ENCODE data around the gene MAGI3. TPM values are rescaled to one million over a fixed set of nuclear protein-coding genes. Genes with fewer than 3 reads are reported as not detected.
"Not testable (repeated sequence)": the region's sequence is repeated elsewhere in the genome, so short reads cannot be mapped to it uniquely, and the experiment has no call there.

Gene MAGI3
- total RNA-seq, 2 experiments from 2014 or later, result 3.5 to 3.7 TPM

DNA sequence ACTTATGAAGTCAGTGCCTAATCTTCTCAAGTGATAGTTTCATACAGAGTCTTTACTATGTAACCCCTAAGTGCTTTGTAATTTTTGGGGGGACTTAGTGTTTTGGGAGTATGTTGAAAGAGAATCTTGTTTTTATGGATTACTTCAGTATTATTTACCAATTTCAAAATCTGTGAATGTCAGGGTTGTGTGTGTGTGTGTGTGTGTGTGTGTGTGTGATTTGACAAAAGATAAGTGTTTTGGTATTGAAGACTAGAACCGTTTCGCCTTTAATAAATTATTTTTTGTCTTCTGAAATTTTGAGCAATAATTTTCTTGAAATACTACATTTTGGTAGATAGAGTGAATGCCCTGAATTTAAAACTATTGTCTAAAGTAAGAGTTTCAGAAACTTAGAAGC, 5.8 kb downstream of the MAGI3 start:
- ChIA-PET CTCF (no interaction called here), POLR2A (no interaction called here)

DNA sequence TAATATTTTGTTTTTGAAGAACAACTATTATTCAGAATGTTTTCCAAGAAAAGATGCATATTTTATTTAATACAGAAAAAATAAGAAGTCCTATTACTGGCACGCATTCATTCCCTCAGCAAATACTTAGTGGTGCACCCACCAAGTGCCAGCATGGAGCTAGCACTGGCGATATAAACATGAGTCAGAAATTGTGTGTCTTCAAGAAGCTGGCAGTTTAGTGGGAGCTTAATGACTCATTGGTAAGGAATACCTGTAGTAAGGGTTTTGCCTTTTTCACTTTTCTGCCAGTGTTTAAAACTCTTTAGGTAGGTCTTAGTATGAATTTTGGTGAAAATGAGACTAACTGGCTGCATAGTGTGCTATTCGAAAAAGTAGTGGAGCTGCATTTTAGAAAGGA, 6.3 kb downstream of the MAGI3 start:
- POLR2A ChIA-PET, result no interaction called here
- CTCF ChIA-PET, result no interaction called here

DNA sequence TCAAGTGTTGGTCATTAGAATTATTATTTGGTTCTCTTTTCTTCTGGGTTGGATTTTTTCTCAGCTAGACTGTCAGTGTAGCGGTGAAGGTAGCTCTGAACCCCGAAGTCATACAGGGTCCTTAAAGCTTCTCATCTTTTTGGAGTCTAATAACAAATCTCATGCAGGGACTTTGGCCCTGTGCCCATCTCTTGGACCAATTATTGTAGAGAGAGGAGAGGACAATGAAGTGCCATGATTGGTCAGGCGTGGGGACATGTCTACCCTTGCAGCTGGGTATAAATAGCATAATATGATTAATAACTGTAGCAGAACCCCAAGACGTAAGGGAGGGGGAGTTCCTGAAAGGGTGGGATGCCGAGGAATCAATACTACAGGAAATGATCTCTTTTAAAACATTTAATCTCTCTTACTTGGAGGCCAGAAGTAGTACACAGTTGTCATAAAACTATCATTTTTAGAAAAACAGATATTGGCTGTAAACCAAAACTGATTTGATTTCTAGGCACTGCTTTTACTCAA, 8.8 kb downstream of the MAGI3 start:
- POLR2A ChIA-PET, result no interaction called here
- CTCF ChIA-PET, result no interaction called here

DNA sequence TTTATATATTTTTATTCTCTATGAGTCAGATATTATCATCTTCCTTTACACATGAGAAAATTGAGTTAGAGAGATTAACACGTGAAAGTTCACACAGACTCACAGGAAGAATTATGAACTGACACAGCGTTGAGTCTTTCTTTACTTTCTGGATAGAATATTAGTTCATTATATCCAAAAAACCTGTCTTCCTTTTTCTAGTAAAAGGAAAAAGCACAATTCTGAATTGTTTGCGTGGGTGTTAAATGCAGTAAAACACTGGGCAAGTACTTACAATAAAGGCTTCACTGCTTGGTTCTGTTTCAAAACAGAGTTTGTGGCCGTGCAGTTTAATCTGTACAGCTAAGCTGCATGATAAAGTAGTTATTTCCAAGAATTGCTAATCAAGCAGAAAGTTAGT, 10.8 kb downstream of the MAGI3 start:
- CTCF ChIA-PET, result interaction anchor here (0.5 kb wide), 1 partner anchor 22 kb away, joined by 3 read pairs; no protein-coding TSS in a partner anchor

DNA sequence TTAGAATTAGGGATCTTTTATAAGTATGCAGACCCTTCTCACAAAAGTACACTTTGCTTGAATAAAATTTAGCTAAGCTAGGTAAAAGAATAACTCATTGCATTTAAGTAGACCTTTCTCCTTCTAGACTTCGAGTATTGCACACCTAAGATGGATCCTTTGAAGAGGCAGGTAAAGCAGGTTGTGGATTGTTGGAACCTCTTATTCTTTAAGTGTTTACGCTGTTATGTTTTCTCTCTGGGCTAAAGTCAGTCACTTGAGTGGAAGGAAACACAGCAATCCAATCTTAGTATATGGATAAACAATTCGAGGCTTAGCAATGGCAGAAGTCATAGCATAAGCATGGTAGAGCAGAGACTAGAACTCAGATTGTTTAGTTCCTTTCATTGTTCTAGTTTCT, 11.4 kb downstream of the MAGI3 start:
- ChIA-PET CTCF (no interaction called here), POLR2A (no interaction called here)

More for the DNA sequence above, 10.8 kb downstream of the MAGI3 start:
- POLR2A ChIA-PET, result no interaction called here

DNA sequence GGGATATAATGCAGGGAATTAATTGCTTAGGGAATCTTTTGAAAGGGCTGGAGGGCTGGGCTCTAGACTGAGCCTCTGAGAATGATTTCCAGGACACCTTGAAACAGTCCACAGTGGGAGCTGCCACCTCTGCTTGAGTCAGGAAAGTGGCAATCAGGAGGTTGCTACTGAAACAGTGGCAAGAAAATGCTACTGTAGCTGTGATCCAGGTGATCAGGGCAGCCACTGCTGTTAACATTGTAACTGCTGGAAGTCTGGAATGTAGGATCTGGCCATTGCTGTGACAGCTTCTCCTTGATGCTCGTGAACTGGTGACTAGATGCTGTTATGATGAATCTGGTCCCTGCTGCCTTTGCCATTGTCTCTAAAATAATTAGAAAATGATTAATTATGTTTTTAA, 12.8 kb downstream of the MAGI3 start:
- ChIA-PET POLR2A (no interaction called here), CTCF (no interaction called here)

DNA sequence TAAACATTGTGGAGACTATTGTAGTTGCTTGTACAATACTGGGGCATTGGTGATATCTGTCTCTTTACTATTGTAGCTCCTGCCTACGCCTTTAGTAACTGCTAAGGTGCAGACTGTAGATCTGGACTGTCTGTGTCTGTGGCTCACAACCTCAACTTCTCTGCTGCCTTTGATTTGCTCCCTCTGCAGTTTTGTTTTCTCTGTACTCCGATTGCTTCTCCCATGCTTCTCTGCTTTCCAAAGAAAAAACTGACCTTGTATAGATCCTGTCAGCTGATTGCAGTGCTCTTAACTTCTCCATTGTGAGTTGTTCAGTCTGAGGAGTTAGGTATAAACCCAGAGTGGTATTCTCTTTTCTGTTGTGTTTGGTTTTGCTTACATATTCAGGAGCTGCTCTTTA, 15.3 kb downstream of the MAGI3 start:
- POLR2A ChIA-PET, result no interaction called here
- CTCF ChIA-PET, result interaction anchor here (0.7 kb wide), 1 partner anchor 895 kb away, joined by 7 read pairs; no protein-coding TSS in a partner anchor

DNA sequence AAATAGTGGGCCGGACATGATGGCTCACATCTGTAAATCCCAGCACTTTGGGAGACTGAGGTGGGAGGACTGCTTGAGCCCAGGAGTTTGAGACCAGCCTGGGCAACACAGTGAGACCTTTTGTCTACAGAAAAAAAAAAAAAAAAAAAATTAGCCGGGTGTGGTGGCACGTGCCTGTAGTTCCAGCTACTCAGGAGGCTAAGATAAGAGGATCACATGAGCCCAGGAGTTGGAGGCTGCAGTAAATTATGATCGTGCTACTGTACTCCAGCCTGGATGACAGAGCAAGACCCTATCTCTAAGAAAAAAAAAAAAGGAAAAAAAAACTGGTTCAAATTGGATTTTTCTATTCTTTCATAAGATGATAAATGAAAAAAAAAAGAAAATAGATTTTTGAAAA, 15.8 kb downstream of the MAGI3 start:
- POLR2A ChIA-PET, CTCF ChIA-PET: not testable (repeated sequence)

DNA sequence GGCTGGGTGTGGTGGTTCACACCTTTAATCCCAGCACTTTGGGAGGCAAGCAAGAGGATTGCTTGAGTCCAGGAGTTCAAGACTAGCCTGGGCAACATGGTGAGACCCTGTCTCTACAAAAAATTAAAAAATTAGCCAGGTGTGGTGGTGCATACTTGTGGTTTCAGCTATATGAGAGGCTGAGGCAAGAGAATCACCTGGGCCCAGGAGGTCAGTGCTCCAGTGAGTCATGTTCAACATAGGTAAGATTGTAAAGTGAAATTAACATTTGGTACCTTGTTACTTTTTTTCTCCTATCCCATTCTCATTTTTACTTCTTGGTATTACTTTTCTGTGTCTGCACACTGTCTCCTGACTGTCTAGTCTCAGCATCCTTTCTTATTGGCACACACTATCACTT, 19.0 kb downstream of the MAGI3 start:
- ChIA-PET POLR2A (no interaction called here), CTCF (no interaction called here)

DNA sequence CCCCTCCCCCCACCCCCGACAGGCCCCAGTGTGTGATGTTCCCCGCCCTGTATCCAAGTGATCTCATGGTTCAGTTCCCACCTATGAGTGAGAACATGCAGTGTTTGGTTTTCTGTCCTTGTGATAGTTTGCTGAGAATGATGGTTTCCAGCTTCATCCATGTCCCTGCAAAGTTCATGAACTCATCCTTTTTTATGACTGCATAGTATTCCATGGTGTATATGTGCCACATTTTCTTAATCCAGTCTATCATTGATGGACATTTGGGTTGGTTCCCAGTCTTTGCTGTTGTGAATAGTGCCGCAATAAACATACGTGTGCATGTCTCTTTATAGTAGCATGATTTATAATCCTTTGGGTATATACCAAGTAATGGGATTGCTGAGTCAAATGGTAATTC, 21.7 kb downstream of the MAGI3 start:
- POLR2A ChIA-PET, CTCF ChIA-PET: not testable (repeated sequence)

DNA sequence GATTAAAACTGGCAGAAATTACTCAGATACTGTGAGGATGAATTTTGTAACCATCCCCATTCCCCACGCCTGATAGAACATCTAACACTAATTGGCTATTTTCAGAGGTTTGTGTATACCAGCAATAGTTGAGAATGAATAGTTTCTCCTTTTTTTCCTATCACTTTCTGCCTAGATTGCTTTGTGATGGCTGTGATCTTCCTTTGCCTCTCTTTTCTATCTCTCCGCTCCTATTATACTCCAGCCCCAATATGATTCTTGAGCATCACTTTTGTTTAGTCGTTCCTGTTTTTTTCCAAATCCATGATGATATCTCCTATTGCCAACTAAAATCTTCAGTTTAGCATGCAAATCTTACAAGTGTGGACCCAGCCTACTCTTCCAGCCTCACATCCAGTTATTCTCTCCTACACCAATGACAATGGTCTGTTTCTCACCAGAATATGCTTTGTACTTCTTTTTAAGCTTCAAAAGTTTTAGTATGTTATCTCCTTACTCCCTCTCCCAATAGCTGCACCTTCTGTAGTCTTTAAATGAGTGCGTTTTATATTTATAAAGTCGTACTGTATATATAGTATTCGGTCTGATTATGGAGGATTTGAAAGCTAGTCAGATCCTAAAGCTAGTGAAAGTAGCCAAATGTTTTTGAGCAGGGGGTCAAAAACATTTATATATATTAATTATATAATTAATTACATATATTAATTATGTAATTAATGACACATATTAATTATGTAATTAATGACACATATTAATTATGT, 25.2 kb downstream of the MAGI3 start:
- POLR2A ChIA-PET, result no interaction called here
- CTCF ChIA-PET, result no interaction called here

DNA sequence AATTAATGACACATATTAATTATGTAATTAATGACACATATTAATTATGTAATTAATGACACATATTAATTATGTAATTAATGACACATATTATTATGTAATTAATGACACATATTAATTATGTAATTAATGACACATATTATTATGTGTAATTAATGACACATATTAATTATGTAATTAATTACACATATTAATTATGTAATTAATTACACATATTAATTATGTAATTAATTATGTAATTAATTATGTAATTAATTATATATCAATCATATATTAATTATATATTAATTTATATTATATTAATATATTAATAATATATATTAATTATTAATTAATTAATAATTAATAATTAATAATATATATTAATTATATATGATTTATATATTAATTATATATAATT, 25.8 kb downstream of the MAGI3 start:
- CTCF ChIA-PET, POLR2A ChIA-PET: not testable (repeated sequence)

DNA sequence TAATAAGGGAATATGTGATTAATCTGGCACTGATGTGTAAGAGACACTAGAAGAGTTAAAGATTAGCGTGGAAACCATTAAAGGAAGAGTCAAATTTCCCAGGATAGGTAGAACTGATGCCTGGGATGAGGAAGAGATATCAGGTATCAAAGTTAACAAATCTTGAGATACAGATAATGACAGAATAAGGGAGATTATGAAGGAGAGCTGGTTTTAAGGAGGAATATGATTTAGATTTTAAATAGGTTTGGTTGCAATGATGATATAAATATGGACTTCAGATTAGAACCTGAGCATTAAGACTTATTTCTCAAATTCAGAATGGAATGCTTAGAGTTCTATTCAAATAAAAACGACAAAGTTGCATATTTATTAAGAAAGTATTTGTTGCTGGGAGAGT, 26.2 kb downstream of the MAGI3 start:
- ChIA-PET CTCF (no interaction called here), POLR2A (no interaction called here)

DNA sequence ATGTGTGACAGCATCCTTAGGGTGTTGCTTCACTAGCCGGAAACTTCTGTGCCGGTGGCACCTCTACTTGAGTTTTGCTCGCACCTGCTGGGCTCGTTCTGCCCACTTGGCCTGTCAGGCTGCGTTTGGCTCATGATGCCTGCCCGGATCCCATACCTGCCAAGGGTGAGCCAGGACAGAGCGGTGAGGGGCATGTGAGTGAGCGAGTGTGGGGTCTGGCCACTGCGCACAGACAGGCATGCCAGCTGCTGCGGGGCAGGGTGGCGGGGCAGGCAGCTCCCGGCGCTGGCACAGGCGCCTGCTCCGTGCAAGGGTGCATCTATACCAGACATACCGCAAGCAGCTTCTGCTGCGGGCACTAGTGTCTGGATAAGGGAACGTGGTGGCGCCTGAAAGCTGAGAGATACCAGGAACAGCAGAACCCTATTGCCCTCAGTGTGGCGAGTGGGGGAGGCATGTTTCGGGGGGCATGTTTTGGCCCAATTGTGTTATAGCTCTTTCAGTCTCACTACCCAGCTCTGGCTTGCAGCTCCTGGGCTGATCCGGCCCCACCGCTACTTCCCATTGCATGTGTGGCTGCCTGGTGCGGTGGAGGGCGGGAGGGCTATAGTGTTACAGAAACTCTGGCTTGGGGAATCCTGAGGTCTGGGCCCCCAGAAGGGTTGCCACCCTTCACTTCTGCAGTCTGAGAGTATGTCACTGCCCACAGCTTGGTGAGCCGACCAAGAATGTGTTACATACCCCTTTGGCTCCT, 32.2 kb downstream of the MAGI3 start:
- ChIA-PET CTCF (no interaction called here), POLR2A (no interaction called here)

DNA sequence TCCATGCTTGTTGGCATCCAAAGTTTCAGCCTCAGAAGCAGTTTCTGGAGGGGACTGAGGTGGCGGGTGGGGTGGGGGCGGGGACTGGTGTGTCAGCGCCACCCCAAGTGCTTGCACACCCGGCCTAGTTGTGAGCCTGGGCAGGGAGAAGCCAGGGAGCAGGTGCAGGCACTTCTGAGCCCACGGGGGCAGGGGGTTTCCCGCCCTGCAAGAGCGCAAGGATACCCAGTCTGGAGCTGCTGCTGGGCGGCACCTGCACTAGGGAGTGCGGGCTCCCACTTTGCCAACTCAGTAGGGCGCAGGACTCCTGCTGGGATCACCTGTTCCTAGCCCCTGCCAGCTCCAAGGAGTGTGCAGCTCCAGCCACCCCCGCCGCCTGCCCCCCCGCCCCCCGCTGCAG, 33.5 kb downstream of the MAGI3 start:
- POLR2A ChIA-PET, result no interaction called here
- CTCF ChIA-PET, result no interaction called here

DNA sequence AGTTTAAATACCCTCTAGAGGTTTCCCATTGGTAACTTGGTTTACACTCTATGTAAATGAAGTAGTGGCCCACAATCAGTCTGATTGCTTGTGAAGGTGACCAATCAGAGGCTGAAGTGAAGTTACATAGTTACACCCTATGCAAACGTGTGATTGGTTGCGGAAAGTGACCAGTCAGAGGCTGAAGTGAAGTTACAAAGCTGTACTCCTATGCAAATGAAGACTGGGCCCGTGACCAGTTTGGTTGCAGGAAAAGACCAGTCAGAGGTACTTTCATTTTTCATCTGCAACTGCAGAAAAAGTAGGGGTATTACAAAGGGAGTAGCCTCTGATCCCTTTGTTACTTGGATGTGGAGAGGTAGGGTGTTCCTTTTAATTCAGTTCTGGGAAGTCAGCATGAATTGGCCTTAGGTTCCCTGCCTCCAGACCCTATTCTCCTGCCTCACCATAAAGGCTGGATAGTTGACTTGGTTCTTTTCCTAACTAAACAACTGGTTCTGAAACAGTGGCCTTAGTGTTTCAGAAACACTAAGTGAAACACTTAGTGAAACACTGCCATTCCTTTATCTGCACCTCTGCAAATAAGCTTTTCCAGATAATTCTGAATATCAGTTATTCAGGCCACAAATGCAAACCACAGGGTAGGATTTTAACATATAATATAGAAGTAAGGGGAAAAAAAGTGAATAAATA, 39.3 kb downstream of the MAGI3 start:
- POLR2A ChIA-PET, result no interaction called here
- CTCF ChIA-PET, result interaction anchor here (0.6 kb wide), 1 partner anchor 257 kb away, joined by 5 read pairs; no protein-coding TSS in a partner anchor

DNA sequence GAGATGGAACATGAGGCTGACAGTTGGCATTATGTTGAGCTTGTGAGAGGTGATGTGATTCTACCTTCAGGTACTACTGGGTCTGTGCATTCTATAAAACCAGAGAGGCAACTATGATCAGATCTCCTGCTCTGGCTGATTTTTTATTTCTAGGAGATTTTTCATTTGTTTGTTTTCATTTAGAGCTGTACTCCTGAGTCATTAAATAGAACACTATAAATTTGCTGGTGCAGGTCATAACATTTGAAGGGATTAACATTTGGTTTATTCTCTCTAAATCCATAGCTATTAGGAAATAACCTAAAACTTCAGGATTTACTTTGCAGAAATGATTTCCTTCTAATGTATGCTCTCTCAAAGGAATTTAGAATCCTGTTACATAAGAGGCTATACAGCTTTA, 42.9 kb downstream of the MAGI3 start:
- POLR2A ChIA-PET, result no interaction called here
- CTCF ChIA-PET, result no interaction called here

DNA sequence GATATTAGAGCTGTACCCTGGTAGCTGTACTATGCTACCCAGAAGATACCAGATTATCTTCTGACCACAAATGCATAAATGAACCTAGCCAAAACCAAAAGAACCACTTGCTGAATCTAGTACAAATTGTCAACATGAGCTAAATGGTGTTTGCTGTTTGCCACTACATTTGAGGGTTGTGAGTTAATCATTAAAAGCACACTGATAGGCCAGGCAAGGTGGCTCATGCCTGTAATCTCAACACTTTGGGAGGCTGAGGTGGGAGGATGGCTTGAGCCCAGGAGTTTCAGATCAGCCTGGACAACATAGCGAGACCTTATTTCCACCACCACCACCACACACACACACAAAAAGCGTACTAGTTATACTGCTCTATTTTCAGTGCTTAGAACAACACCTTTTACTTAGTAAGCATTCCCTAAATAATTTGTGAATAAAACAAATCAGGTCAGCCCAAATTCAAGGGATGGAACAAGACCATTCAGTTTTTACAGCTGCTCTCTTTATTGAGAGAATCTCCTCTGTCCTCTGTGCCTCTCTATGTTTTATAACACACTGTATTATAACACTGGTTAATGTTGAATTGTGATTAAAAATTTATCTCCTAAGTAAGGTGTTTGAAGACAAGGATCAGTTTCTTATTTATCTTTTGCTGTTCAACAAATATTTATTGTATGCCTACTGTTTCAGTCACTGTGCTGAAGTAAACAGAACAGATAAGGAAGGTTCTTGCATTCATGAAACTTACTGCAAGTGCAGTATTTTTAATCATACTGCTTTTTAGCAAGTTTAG, 44.0 kb downstream of the MAGI3 start:
- POLR2A ChIA-PET, result no interaction called here
- CTCF ChIA-PET, result no interaction called here

DNA sequence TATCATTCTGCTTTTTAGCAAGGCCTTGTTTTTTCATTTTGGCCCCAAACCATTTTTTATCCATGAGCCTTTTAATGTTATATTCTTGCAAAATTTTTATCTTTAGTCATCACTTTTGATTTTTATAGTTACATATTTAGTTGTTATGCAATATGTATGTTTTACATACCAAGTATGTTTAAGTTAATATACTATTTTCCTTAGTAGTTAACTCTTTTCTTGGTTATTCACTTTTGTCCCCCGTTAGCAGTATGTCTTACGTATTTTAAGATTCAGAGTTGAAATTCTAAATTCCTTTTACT, 44.5 kb downstream of the MAGI3 start:
- POLR2A ChIA-PET, result no interaction called here
- CTCF ChIA-PET, result no interaction called here

DNA sequence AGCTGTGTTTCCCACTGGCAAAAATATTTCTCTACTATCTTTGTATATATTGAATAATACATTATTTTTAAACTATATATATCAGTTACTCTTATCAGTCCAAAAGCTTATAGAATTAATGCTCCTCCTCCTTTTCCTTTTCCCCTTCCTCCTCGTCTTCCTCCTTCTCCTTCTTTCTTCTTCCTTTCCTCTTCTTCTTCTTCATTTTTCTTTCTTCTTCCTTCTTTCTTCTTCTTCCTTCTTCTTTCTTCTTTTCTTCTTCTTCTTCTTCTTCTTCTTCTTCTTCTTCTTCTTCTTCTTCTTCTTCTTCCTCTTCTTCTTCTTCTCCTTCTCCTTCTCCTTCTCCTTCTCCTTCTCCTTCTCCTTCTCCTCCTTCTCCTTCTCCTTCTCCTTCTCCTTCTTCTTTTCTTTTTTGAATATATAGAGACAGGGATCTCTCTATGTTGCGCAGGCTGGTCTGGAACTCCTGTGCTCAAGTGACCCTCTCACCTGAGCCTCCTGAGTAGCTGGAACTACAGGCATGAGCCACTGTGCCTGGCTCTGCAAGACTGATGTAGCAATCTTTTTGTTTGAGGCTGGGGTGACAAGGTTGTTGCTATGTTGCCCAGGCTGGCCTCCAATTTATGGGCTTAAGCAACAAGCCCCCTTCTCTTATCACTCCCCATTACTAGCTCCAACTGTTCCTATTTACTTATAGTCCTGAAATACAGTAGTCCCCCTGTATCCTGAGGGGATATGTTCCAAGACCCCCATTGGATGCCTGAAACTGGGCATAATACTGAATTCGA, 47.4 kb downstream of the MAGI3 start:
- POLR2A ChIA-PET, result no interaction called here
- CTCF ChIA-PET, result no interaction called here

All from activated CD8-positive, alpha-beta memory T cell treated with anti-CD3 and anti-CD28 coated beads for 36 hours (primary cell).